Lung (tissue), 12 donors: ENCODE measurements around the gene BCAS3. TPM values are rescaled to one million over a fixed set of nuclear protein-coding genes. Genes with fewer than 3 reads are reported as not detected.

Experiments
- ATAC-seq: fragments of 200-7000 bp; cut with Tn5 transposase; one replicate; pipeline ENCODE4 v1.9.1; 2020; ENCODE audit warnings: moderate number of reproducible peaks; ENCODE audit not compliant: insufficient read depth, low FRiP score
- DNase-seq, 3 donors: peaks; one replicate each; pipeline ENCODE4 v3.0.0-alpha.2; 2013 to 2017
- H3K27ac ChIP-seq, 2 donors: one replicate each; pipeline ENCODE4 v1.5.1; 2013; ENCODE audit warnings: mild to moderate bottlenecking in 2 of 2, moderate library complexity in 2 of 2, control low read depth in 1 of 2, inconsistent platforms in 1 of 2, low read depth in 1 of 2, low read length in 1 of 2
- H3K27me3 ChIP-seq, 3 donors: one replicate each; pipeline ENCODE4 v1.5.1; 2013; ENCODE audit warnings: low read length in 2 of 3; ENCODE audit not compliant: control insufficient read depth in 3 of 3, insufficient read depth in 3 of 3
- H3K36me3 ChIP-seq, 4 donors: one replicate each; pipeline ENCODE4 v1.5.1; 2013; ENCODE audit warnings: low read length in 4 of 4, mild to moderate bottlenecking in 1 of 4, moderate library complexity in 1 of 4; ENCODE audit not compliant: control insufficient read depth in 4 of 4, insufficient read depth in 4 of 4
- H3K4me1 ChIP-seq, 5 donors: one replicate each; pipeline ENCODE4 v1.5.1; 2013; ENCODE audit warnings: low read length in 5 of 5, mild to moderate bottlenecking in 2 of 5, moderate library complexity in 1 of 5; ENCODE audit not compliant: control insufficient read depth in 5 of 5, insufficient read depth in 5 of 5
- H3K4me3 ChIP-seq: one replicate; pipeline ENCODE4 v1.5.1; 2013; ENCODE audit warnings: mild to moderate bottlenecking, control low read depth, moderate library complexity
- H3K9ac ChIP-seq, 2 donors: one replicate each; pipeline ENCODE4 v1.5.1; 2013; ENCODE audit warnings: low read length in 2 of 2, control low read depth in 1 of 2; ENCODE audit not compliant: insufficient read depth in 1 of 2
- H3K9me3 ChIP-seq, 4 donors: one replicate each; pipeline ENCODE4 v1.5.1; 2013; ENCODE audit warnings: low read length in 3 of 4, mild to moderate bottlenecking in 1 of 4, moderate library complexity in 1 of 4; ENCODE audit not compliant: control insufficient read depth in 4 of 4, insufficient read depth in 3 of 4
- WGBS, 2 donors: extraction: QIAGEN DNeasy Blood & Tissue Kit; methylation state at CpG; one replicate each; pipeline ENCODE4 v1.1.7; 2013; 5-methylcytosine and 5-hydroxymethylcytosine counted together
- polyA plus RNA-seq, 2 donors: library from polyadenylated mRNA; stranded (reverse); fragments of 200-250 nt; gene quantifications; one replicate each; pipeline ENCODE4 v1.2.1, GENCODE V29; 2013
- total RNA-seq, 2 donors: library from RNA; depleted of rRNA in 1 of 2; stranded (reverse); fragments of >200 nt in 1 of 2; gene quantifications; one replicate each; pipeline ENCODE4 v1.2.1, GENCODE V29; 2014 to 2021
- TF ChIP-seq, protein P1 (sequence below): IDR thresholded peaks from 2 replicates; pipeline ENCODE4 v1.5.1; 2012; ENCODE audit warnings: mild to moderate bottlenecking; ENCODE audit errors: control extremely low read depth, extremely low read depth
- donor health status: control.
- donor health status: control.
- donor health status: Bipolar disorder and iron deficiency.
- donor health status: healthy.
- donor health status: DM: yes; HTN: yes; CAD: no.

Gene BCAS3
- total and polyA plus RNA-seq, 4 donors: 4.0 to 101 (median 20.3) TPM

- H3K4me3 ChIP-seq: no peak overlapping the region
- no peak overlapping the region for H3K9ac ChIP-seq
- ATAC-seq (no peak), DNase-seq (peak in 2 of 3 donors; percentile 53 to 73)
- no peaks in the 10 kb centered on the region for H3K27me3 ChIP-seq
- H3K36me3 ChIP-seq: no peaks in the 10 kb centered on the region
- 83 to 91% methylated on average over 4 of the region's 4 CpGs for WGBS, 2 donors
- no peaks in the 10 kb centered on the region for H3K9me3 ChIP-seq
- peaks cover 0 to 52% (median 21%) of the 10 kb centered on the region in 5 donors for H3K4me1 ChIP-seq
- H3K27ac ChIP-seq: peak overlapping the region in 1 of 2 donors; percentile 38
- TF ChIP-seq, protein P1, sequence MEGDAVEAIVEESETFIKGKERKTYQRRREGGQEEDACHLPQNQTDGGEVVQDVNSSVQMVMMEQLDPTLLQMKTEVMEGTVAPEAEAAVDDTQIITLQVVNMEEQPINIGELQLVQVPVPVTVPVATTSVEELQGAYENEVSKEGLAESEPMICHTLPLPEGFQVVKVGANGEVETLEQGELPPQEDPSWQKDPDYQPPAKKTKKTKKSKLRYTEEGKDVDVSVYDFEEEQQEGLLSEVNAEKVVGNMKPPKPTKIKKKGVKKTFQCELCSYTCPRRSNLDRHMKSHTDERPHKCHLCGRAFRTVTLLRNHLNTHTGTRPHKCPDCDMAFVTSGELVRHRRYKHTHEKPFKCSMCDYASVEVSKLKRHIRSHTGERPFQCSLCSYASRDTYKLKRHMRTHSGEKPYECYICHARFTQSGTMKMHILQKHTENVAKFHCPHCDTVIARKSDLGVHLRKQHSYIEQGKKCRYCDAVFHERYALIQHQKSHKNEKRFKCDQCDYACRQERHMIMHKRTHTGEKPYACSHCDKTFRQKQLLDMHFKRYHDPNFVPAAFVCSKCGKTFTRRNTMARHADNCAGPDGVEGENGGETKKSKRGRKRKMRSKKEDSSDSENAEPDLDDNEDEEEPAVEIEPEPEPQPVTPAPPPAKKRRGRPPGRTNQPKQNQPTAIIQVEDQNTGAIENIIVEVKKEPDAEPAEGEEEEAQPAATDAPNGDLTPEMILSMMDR: no peak
Measured at GRCh38 chr17:61322325-61323002, 644.8 kb downstream of the BCAS3 start.

GRCh38 chr17:61323003-61323908 is 645.6 kb downstream of the BCAS3 start:
- Histone ChIP-seq H3K4me1 (peaks cover 0 to 52% (median 21%) of the 10 kb centered on the region in 5 donors), H3K36me3 (no peaks in the 10 kb centered on the region), H3K27ac (peak overlapping the region; percentile 1 to 72), H3K27me3 (no peaks in the 10 kb centered on the region), H3K9me3 (no peaks in the 10 kb centered on the region), H3K9ac (peak overlapping the region in 1 of 2 donors; percentile 70), H3K4me3 (no peak overlapping the region)
- DNase-seq (peak; percentile 48 to 76 (median 61)), ATAC-seq (no peak)
- WGBS, 2 donors: 66 to 82% methylated on average over 13 of the region's 13 CpGs
- TF ChIP-seq, protein P1: no peak

- peak in 2 of 3 donors; percentile 36 to 50 for DNase-seq
- Histone ChIP-seq H3K4me1 (peaks cover 0 to 43% (median 21%) of the 10 kb centered on the region in 5 donors), H3K36me3 (no peaks in the 10 kb centered on the region), H3K9me3 (no peaks in the 10 kb centered on the region), H3K4me3 (no peak overlapping the region), H3K27ac (peak overlapping the region; percentile 1 to 72), H3K9ac (peak overlapping the region in 1 of 2 donors; percentile 4), H3K27me3 (no peaks in the 10 kb centered on the region)
- ATAC-seq: no peak
- 73 to 79% methylated on average over 12 of the region's 12 CpGs for WGBS, 2 donors
- TF ChIP-seq, protein P1: no peak
Measured at GRCh38 chr17:61323909-61324868, 646.5 kb downstream of the BCAS3 start.
